Thyroid gland (tissue), 4 donors: Measurements from ENCODE around the gene ZNF511.

Experiments used
- CTCF ChIP-seq, 6 experiments: fragments of 200-600 bp in 3 of 6; fragments of 450-650 bp in 3 of 6; sonication (generic) in 3 of 6; IDR thresholded peaks; one replicate each; pipeline ENCODE4 v1.5.1; 2016 to 2019; ENCODE audit warnings: antibody characterized with exemption in 6 of 6, mild to moderate bottlenecking in 2 of 6, inconsistent platforms in 1 of 6, moderate library complexity in 1 of 6
- POLR2A ChIP-seq, 2 donors: fragments of 450-650 bp; IDR thresholded peaks; one replicate each; pipeline ENCODE4 v1.6.1; 2017; ENCODE audit warnings: antibody characterized with exemption in 2 of 2, mild to moderate bottlenecking in 2 of 2, moderate library complexity in 1 of 2

- TF ChIP-seq CTCF (IDR thresholded peaks at IDR 0.05) = no peak
- TF ChIP-seq POLR2A (IDR thresholded peaks at IDR 0.05) = no peak
Observed at GRCh38 chr10:133338080-133339071, 29.7 kb downstream of the ZNF511 start.
